ENCODE data around the gene STATH. TPM values are rescaled to one million over a fixed set of nuclear protein-coding genes. Genes with fewer than 3 reads are reported as not detected.

The STATH gene
- total RNA-seq (not detected), polyA plus RNA-seq (under 1 TPM in 1 of 3 donors, not detected in 2; 0.13 TPM)
- long read RNA-seq, donor 1 = 0 reads
- long read RNA-seq, donor 2 = 0 reads

- no peaks in the 10 kb centered on the region for H3K4me1 ChIP-seq
- intact Hi-C loops (cut with DNase I) = no loop called here
- no peaks in the 10 kb centered on the region for H3K9me3 ChIP-seq
- H3K27ac ChIP-seq = no peak within 1 kb of the TSS
- no peaks in the 10 kb centered on the region for H3K27me3 ChIP-seq (ENCODE audit: insufficient read depth in 3 of 3, low read length in 2 of 3)
- WGBS, 3 donors = 62 to 83% (median 76%) methylated on average over 3 of the region's 3 CpGs
- no peaks in the 10 kb centered on the region for H3K36me3 ChIP-seq (ENCODE audit: insufficient read depth in 1 of 2, low read depth in 1 of 2)
- no peak for DNase-seq
- H3K4me3 ChIP-seq = no peak within 1 kb of the TSS
- no peak for ATAC-seq
- no peak for TF ChIP-seq CTCF (IDR thresholded peaks at IDR 0.05)
These were observed at the start of gene STATH for GRCh38 chr4:69995526-69996016. Gene STATH, plus strand, starts transcription at chr4:69995966. Its CDS starts 2,472 bp downstream, at chr4:69998438.

- no peak for TF ChIP-seq CTCF (IDR thresholded peaks at IDR 0.05)
- ATAC-seq = no peak
- Histone ChIP-seq H3K4me3 (no peak overlapping the region), H3K27me3 (ENCODE audit: insufficient read depth in 3 of 3, low read length in 2 of 3) (no peaks in the 10 kb centered on the region), H3K36me3 (ENCODE audit: insufficient read depth in 1 of 2, low read depth in 1 of 2) (no peaks in the 10 kb centered on the region), H3K27ac (no peak overlapping the region), H3K4me1 (no peaks in the 10 kb centered on the region), H3K9me3 (no peaks in the 10 kb centered on the region)
- no peak for DNase-seq
- 58 to 71% (median 69%) methylated on average over 3 of the region's 3 CpGs for WGBS, 3 donors
- intact Hi-C loops (cut with DNase I) = no loop called here
These were observed 44.2 kb upstream of the STATH start for GRCh38 chr4:69951602-69952001.

GRCh38 chr4:69957209-69957608 is 38.6 kb upstream of the STATH start:
- Histone ChIP-seq H3K4me3 (no peak overlapping the region), H3K27ac (no peak overlapping the region), H3K27me3 (ENCODE audit: insufficient read depth in 3 of 3, low read length in 2 of 3) (no peaks in the 10 kb centered on the region), H3K4me1 (no peaks in the 10 kb centered on the region), H3K36me3 (ENCODE audit: insufficient read depth in 1 of 2, low read depth in 1 of 2) (no peaks in the 10 kb centered on the region), H3K9me3 (peaks cover under 1% of the 10 kb centered on the region)
- DNase-seq = no peak
- 93 to 100% (median 96%) methylated on average over 1 of the region's 1 CpG for WGBS, 3 donors
- intact Hi-C loops (cut with DNase I) = no loop called here
- no peak for TF ChIP-seq CTCF (IDR thresholded peaks at IDR 0.05)
- no peak for ATAC-seq

- TF ChIP-seq CTCF (IDR thresholded peaks at IDR 0.05) = no peak
- ATAC-seq (no peak), DNase-seq (no peak)
- H3K36me3 ChIP-seq (ENCODE audit: insufficient read depth in 1 of 2, low read depth in 1 of 2) = no peaks in the 10 kb centered on the region
- intact Hi-C loops (cut with DNase I) = no loop called here
- no peaks in the 10 kb centered on the region for H3K4me1 ChIP-seq
- WGBS, 3 donors = 78 to 89% (median 82%) methylated on average over 2 of the region's 2 CpGs
- no peak within 1 kb of the TSS for H3K4me3 ChIP-seq
- no peaks in the 10 kb centered on the region for H3K27me3 ChIP-seq (ENCODE audit: insufficient read depth in 3 of 3, low read length in 2 of 3)
- no peak within 1 kb of the TSS for H3K27ac ChIP-seq
- H3K9me3 ChIP-seq = peaks cover 3% of the 10 kb centered on the region
These were observed 30.1 kb upstream of the STATH start, which contains the start of gene CSN2 for GRCh38 chr4:69965628-69966027. Gene CSN2, minus strand, starts transcription at chr4:69965728. Its CDS starts 4,733 bp downstream, at chr4:69960995.

- no peak for ATAC-seq
- intact Hi-C loops (cut with DNase I) = no loop called here
- no peaks in the 10 kb centered on the region for H3K9me3 ChIP-seq
- H3K36me3 ChIP-seq (ENCODE audit: insufficient read depth in 1 of 2, low read depth in 1 of 2) = no peaks in the 10 kb centered on the region
- DNase-seq = no peak
- TF ChIP-seq CTCF (IDR thresholded peaks at IDR 0.05) = no peak
- H3K4me1 ChIP-seq = no peaks in the 10 kb centered on the region
- H3K27ac ChIP-seq = no peak overlapping the region
- 43 to 63% (median 54%) methylated on average over 1 of the region's 1 CpG for WGBS, 3 donors
- H3K27me3 ChIP-seq (ENCODE audit: insufficient read depth in 3 of 3, low read length in 2 of 3) = no peaks in the 10 kb centered on the region
- H3K4me3 ChIP-seq = no peak overlapping the region
These were observed 25.7 kb upstream of the STATH start for GRCh38 chr4:69970071-69970470.
